Left ventricle myocardium inferior (tissue), 1 donor: ENCODE measurements around the gene POLN. TPM values are rescaled to one million over a fixed set of nuclear protein-coding genes. Genes with fewer than 3 reads are reported as not detected.

Experiments used
- DNase-seq: peaks from one replicate; pipeline ENCODE4 v3.0.0-alpha.2; 2020
- H3K27ac ChIP-seq: fragments of 200-600 bp; replicated peaks from 2 replicates; pipeline ENCODE4 v1.8.0; 2021
- H3K27me3 ChIP-seq: fragments of 200-600 bp; 2 replicates; pipeline ENCODE4 v1.8.0; 2021; ENCODE audit warnings: low read depth
- H3K36me3 ChIP-seq: fragments of 200-600 bp; 2 replicates; pipeline ENCODE4 v1.8.0; 2021
- H3K4me1 ChIP-seq: fragments of 200-600 bp; 2 replicates; pipeline ENCODE4 v1.8.0; 2021
- H3K4me3 ChIP-seq: fragments of 200-600 bp; 2 replicates; pipeline ENCODE4 v1.8.0; 2021; ENCODE audit warnings: mild to moderate bottlenecking, moderate library complexity
- H3K9me3 ChIP-seq: fragments of 200-600 bp; replicated peaks from 2 replicates; pipeline ENCODE4 v1.8.0; 2021
- intact Hi-C: fragments of 100-400 bp; cut with micrococcal nuclease; formaldehyde crosslinking; loops from one replicate; pipeline ENCODE4 v1.11.0; 2022
- total RNA-seq: library from RNA; stranded (reverse); fragmentation: NEBNext Ultra II Directional; extraction: Animal tissue kit (Norgen Biotek cat#: 25700); gene quantifications from one replicate; pipeline ENCODE4 v1.2.1, GENCODE V29; 2021
- TF ChIP-seq, protein P1 (sequence below): fragments of 200-600 bp; IDR thresholded peaks from 2 replicates; pipeline ENCODE4 v1.8.0; 2021; ENCODE audit warnings: antibody characterized with exemption, mild to moderate bottlenecking, borderline replicate concordance
- donor health status: DM: no; HTN: yes; CAD: no; lungs with severe emphysema.

Gene POLN
- total RNA-seq, 1 donor from 2014 or later: 2.2 TPM

DNA sequence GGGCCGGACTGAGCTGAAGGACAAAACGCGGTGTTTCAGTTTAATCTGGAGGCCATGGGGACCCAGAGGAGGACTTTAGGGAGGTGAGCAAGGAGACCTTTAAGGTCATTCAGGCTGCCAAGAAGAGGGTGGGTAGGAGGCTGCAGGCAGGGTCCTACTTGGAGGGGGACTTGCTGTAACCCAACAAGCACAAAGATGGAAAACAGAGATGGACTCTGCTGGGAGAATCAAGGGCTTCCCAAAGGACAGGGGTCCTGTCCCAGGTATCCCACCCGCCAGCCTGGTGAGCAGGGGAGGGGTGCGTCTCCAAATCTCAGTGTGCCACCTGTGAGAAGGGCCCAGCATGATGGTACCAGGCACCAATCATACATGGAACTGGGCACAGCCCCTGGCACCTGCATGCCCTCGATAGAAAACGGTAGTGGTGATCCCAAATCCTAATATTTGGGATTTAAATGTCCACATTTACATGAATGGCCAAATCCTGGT lies 3.9 kb upstream of the POLN start:
- no peak overlapping the region for H3K4me3 ChIP-seq
- H3K4me1 ChIP-seq: peaks cover 54% of the 10 kb centered on the region
- no peak for DNase-seq
- H3K27ac ChIP-seq: peak overlapping the region; percentile 71
- H3K9me3 ChIP-seq: no peaks in the 10 kb centered on the region
- peaks cover 32% of the 10 kb centered on the region for H3K36me3 ChIP-seq
- H3K27me3 ChIP-seq: no peaks in the 10 kb centered on the region
- intact Hi-C loops: no loop called here
- TF ChIP-seq, protein P1, sequence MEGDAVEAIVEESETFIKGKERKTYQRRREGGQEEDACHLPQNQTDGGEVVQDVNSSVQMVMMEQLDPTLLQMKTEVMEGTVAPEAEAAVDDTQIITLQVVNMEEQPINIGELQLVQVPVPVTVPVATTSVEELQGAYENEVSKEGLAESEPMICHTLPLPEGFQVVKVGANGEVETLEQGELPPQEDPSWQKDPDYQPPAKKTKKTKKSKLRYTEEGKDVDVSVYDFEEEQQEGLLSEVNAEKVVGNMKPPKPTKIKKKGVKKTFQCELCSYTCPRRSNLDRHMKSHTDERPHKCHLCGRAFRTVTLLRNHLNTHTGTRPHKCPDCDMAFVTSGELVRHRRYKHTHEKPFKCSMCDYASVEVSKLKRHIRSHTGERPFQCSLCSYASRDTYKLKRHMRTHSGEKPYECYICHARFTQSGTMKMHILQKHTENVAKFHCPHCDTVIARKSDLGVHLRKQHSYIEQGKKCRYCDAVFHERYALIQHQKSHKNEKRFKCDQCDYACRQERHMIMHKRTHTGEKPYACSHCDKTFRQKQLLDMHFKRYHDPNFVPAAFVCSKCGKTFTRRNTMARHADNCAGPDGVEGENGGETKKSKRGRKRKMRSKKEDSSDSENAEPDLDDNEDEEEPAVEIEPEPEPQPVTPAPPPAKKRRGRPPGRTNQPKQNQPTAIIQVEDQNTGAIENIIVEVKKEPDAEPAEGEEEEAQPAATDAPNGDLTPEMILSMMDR: no peak

DNA sequence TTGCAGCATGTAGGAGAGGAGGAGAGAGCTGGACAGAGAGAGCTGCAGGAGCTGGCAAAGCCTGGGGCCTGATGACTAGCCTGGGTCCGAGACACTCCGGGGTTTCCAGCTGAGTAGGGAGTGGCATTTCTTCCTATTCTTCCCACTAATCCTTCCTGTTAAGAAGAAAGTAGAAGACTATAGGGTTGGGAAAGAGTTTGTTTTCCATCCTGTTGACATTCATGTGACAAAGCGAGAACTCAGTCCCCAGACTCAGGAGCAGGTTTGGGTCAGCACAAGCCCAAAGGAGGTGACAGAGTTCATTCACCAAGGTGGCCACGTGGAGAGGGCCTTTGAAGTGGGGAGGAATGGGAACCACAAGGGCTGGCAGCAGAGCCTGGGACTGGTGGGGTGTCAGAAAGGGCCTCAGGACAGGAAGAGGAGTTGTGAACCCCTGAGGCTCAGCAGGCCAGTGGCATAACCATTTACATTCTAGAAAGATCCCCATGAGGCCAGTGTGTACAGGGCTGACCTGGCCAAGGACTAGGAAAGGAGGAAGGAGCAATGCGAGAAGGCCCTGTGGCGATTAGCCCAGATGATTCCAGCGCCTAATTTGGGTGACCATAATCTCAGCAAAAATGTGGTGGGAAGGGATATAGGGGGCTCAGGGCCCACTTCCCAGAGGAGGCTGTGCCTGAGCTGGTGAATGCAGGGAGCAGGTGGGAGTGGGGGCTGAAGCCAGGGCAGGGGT lies 3.3 kb upstream of the POLN start:
- Histone ChIP-seq H3K36me3 (peaks cover 26% of the 10 kb centered on the region), H3K4me3 (no peak overlapping the region), H3K9me3 (no peaks in the 10 kb centered on the region), H3K4me1 (peaks cover 60% of the 10 kb centered on the region), H3K27ac (peak overlapping the region; percentile 71), H3K27me3 (no peaks in the 10 kb centered on the region)
- intact Hi-C loops: no loop called here
- DNase-seq: peak; percentile 14
- TF ChIP-seq, protein P1: no peak

DNA sequence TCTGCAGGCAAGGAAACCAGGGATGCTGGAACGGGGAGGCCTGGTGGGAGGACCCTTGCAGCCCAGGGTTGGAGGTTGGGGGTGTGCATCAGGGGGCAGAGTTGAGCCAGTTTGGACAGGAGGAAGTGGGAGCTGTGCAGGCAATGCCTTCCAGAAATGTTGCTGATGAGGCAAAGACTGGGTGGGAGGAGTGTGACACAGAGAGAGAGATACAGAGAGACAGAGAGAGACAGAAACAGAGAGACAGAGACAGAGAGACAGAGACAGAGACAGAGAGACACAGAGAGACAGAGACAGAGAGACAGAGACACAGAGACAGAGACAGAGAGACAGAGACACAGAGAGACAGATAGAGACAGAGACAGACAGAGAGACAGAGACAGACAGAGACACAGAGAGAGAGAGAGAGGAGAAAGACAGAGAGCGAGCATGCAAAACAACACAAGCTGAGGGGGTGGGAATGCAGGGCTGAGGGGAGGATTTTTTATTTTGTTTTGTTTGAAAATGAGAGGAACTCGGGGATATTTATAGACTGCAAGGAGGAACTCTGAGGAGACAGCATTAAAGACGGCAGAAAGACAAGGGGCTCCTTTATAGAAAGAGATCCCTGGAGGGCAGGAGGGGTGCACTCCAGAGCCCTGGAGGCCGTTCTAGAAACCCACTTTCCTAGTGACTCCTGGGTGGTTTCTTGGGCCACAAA lies 1.9 kb upstream of the POLN start:
- Histone ChIP-seq H3K27me3 (no peaks in the 10 kb centered on the region), H3K27ac (peak overlapping the region; percentile 71), H3K4me3 (no peak overlapping the region), H3K36me3 (peaks cover 12% of the 10 kb centered on the region), H3K4me1 (peaks cover 74% of the 10 kb centered on the region), H3K9me3 (no peaks in the 10 kb centered on the region)
- intact Hi-C loops: no loop called here
- DNase-seq: peak; percentile 50
- TF ChIP-seq, protein P1: peak; percentile 47

DNA sequence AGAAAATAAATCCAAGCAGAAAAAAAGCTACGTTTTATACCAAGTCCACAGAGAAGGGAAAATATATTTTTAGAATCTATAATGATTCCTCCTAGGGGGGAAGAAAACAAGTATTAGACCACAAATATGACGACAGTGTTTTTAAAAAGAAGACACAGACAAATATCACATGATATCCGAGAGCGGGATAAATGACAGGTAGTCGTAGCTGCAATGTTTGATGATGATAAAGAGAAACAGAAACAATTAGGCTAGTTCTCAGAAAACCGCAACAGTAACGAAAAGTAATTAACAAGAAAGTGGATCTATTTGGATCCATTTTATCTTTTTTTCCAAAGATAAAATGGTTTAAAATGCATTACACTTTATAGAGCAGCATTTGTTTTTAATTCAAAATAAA lies 918 bp downstream of the POLN start:
- Histone ChIP-seq H3K27me3 (no peaks in the 10 kb centered on the region), H3K27ac (peak overlapping the region; percentile 89), H3K4me1 (peaks cover 85% of the 10 kb centered on the region), H3K4me3 (peak overlapping the region; percentile 99), H3K36me3 (peaks cover 3% of the 10 kb centered on the region), H3K9me3 (no peaks in the 10 kb centered on the region)
- DNase-seq: no peak
- intact Hi-C loops: no loop called here
- TF ChIP-seq, protein P1: no peak

DNA sequence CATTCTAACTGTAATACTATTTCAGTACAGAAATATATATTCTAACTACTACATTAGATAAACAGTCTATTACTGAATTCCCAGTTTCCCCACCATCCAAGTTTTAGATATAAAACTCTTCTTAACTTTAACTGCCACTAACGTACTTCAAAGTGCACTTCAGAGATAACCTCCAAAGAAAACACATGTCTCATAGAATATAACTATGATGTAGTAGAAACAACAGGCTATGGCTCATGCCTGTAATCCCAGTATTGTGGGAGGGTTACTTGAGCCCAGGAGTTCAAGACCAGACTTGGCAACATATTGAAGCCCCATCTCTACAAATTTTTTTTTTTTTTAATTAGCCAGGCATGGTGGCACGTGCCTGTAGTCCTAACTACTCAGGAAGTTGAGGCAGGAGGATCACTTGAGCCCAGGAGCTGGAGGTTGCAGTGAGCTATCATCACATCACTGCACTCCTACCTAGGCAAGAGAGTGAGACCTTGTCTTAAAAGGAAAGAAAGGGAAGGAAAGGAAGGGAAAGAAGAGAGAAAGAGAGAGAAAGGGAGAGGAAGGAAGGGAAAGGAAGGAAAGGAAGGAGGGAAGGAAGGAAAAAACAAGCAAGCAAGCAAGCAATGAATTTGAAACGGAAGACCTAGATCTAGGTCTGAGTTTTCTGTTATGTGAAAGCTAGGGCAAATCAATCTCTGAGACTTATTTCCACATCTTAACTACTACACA lies 4.8 kb downstream of the POLN start:
- intact Hi-C loops: no loop called here
- H3K9me3 ChIP-seq: no peaks in the 10 kb centered on the region
- H3K27me3 ChIP-seq: no peaks in the 10 kb centered on the region
- no peak for DNase-seq
- peaks cover 25% of the 10 kb centered on the region for H3K36me3 ChIP-seq
- peaks cover 49% of the 10 kb centered on the region for H3K4me1 ChIP-seq
- TF ChIP-seq, protein P1: no peak
- no peak overlapping the region for H3K4me3 ChIP-seq
- no peak overlapping the region for H3K27ac ChIP-seq
